SU-DHL-6 (cell line): ENCODE data around the gene SLC39A7.

Experiments
- H2AFZ ChIP-seq: fragments of 200-600 bp; sonication (generic); 2 replicates; pipeline ENCODE4 v1.6.1; 2014; ENCODE audit warnings: low read depth, mild to moderate bottlenecking, moderate library complexity, mixed read lengths, antibody characterized with exemption, low read length; ENCODE audit not compliant: severe bottlenecking
- H3F3A ChIP-seq: fragments of 200-600 bp; shearing (Covaris generic); 2 replicates; pipeline ENCODE4 v1.6.0; 2016; ENCODE audit warnings: antibody characterized with exemption, mild to moderate bottlenecking; ENCODE audit not compliant: insufficient read depth
- H3K27ac ChIP-seq: fragments of 200-600 bp; sonication (generic); 2 replicates; pipeline ENCODE4 v1.5.1; 2016; ENCODE audit warnings: low read depth, mild to moderate bottlenecking, low read length, moderate library complexity, mixed read lengths
- H3K27me3 ChIP-seq: fragments of 200-600 bp; sonication (generic), shearing (Covaris generic); 2 replicates; pipeline ENCODE4 v1.6.0; 2014; ENCODE audit warnings: mild to moderate bottlenecking, low read length
- H3K36me3 ChIP-seq: fragments of 200-600 bp; sonication (generic); 2 replicates; pipeline ENCODE4 v1.6.1; 2014; ENCODE audit warnings: mild to moderate bottlenecking, low read length, mixed read lengths
- H3K4me2 ChIP-seq: fragments of 300-600, 200-600 bp; shearing (Covaris generic), sonication (generic); 2 replicates; pipeline ENCODE4 v1.6.0; 2014; ENCODE audit warnings: low read length, low read depth, mild to moderate bottlenecking; ENCODE audit not compliant: poor library complexity, severe bottlenecking
- H3K4me3 ChIP-seq: fragments of 200-600 bp; sonication (generic); 2 replicates; pipeline ENCODE4 v1.5.1; 2014; ENCODE audit warnings: antibody characterized with exemption, low read length, mild to moderate bottlenecking, mixed read lengths; ENCODE audit not compliant: insufficient read depth, poor library complexity, severe bottlenecking
- H3K79me2 ChIP-seq: fragments of 200-600 bp; sonication (generic); 2 replicates; pipeline ENCODE4 v1.6.1; 2014; ENCODE audit warnings: mild to moderate bottlenecking, low read length, moderate library complexity; ENCODE audit not compliant: insufficient read depth
- H3K9ac ChIP-seq: fragments of 200-600 bp; sonication (generic); 2 replicates; pipeline ENCODE4 v1.7.0; 2014; ENCODE audit warnings: mild to moderate bottlenecking, low read length
- H3K9me2 ChIP-seq: fragments of 200-600 bp; sonication (generic); replicated peaks from 2 replicates; pipeline ENCODE4 v1.6.1; 2014; ENCODE audit warnings: low read length; ENCODE audit not compliant: insufficient read depth
- H3K9me3 ChIP-seq: fragments of 200-600 bp; sonication (generic); 2 replicates; pipeline ENCODE4 v1.6.1; 2014; ENCODE audit warnings: low read length, mixed read lengths; ENCODE audit not compliant: insufficient read depth
- H4K20me1 ChIP-seq: fragments of 200-600 bp; sonication (generic); 2 replicates; pipeline ENCODE4 v1.6.1; 2014; ENCODE audit warnings: low read depth, mild to moderate bottlenecking, antibody characterized with exemption, low read length, moderate library complexity, mixed read lengths
- EZH2phosphoT487 ChIP-seq: fragments of 200-600 bp; sonication (generic), shearing (Covaris generic); conservative IDR thresholded peaks from 2 replicates; pipeline ENCODE4 v1.6.1; 2018; ENCODE audit warnings: mild to moderate bottlenecking, antibody characterized with exemption, low read length, moderate library complexity, mixed read lengths
- TF ChIP-seq, protein P1 (sequence below): fragments of 200-600 bp; sonication (generic); IDR thresholded peaks from one replicate; pipeline ENCODE4 v1.5.1; 2017; ENCODE audit warnings: antibody characterized with exemption, mild to moderate bottlenecking, low read length, moderate library complexity; ENCODE audit not compliant: insufficient read depth, poor library complexity, severe bottlenecking

The SLC39A7 gene

GRCh38 chr6:33185654-33186187, 14.9 kb upstream of the SLC39A7 start:
- no peaks in the 10 kb centered on the region for H3K27me3 ChIP-seq
- H3K9me2 ChIP-seq: no peaks in the 10 kb centered on the region
- no peak overlapping the region for H3K27ac ChIP-seq
- H2AFZ ChIP-seq: no peak overlapping the region
- H3K4me2 ChIP-seq: no peak overlapping the region
- H3K9me3 ChIP-seq: no peaks in the 10 kb centered on the region
- TF ChIP-seq EZH2phosphoT487: no peak
- TF ChIP-seq, protein P1, sequence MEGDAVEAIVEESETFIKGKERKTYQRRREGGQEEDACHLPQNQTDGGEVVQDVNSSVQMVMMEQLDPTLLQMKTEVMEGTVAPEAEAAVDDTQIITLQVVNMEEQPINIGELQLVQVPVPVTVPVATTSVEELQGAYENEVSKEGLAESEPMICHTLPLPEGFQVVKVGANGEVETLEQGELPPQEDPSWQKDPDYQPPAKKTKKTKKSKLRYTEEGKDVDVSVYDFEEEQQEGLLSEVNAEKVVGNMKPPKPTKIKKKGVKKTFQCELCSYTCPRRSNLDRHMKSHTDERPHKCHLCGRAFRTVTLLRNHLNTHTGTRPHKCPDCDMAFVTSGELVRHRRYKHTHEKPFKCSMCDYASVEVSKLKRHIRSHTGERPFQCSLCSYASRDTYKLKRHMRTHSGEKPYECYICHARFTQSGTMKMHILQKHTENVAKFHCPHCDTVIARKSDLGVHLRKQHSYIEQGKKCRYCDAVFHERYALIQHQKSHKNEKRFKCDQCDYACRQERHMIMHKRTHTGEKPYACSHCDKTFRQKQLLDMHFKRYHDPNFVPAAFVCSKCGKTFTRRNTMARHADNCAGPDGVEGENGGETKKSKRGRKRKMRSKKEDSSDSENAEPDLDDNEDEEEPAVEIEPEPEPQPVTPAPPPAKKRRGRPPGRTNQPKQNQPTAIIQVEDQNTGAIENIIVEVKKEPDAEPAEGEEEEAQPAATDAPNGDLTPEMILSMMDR: no peak
- no peaks in the 10 kb centered on the region for H4K20me1 ChIP-seq
- no peak overlapping the region for H3K4me3 ChIP-seq
- no peaks in the 10 kb centered on the region for H3K36me3 ChIP-seq
- no peaks in the 10 kb centered on the region for H3K79me2 ChIP-seq
- H3K9ac ChIP-seq: no peak overlapping the region
- no peaks in the 10 kb centered on the region for H3F3A ChIP-seq

DNA sequence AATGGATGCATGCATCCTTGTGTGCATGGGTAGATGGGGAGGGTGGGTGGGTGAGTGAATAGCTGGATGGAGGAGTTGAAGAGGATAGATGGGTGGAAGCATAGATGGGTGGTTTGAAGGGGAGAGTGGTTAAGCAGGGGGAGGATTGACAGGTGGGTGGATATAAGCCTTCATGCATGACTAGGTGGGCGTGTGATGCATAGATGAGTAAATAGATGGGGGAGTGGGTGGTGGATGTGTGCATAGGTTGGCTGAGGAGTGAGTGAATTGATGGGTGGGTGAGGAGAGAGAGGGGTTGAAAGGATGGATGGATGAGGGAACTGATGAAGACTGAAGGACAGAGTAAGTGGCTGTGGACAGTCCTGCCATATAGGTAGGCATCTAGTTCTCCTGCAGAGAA, 12.9 kb upstream of the SLC39A7 start:
- Histone ChIP-seq H3K9me3 (no peaks in the 10 kb centered on the region), H3K79me2 (no peaks in the 10 kb centered on the region), H3F3A (no peaks in the 10 kb centered on the region), H3K27ac (no peak overlapping the region), H3K27me3 (no peaks in the 10 kb centered on the region), H3K4me3 (no peak overlapping the region), H2AFZ (no peak overlapping the region), H3K36me3 (no peaks in the 10 kb centered on the region), H3K9me2 (no peaks in the 10 kb centered on the region), H3K9ac (no peak overlapping the region), H4K20me1 (no peaks in the 10 kb centered on the region), H3K4me2 (no peak overlapping the region)
- TF ChIP-seq, protein P1: no peak
- no peak for TF ChIP-seq EZH2phosphoT487

DNA sequence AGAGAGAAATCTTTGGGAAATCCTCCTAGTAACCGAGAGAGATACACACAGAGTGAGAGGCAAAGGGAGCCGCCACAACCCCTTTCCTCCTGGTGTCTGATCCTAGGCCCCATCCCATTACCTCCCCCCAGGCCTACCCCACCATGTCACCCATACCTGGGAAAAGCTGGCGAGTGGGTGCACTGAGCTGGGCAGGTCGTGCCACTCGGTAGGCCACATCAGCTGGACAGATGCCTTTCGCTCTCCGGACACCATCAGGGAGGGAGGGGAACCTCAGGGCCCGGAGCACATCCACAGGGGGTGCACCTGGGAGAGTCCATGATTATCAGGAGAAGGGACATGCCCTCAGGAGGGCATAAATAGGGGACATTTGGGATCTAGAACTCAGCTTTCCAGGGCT, 11.5 kb upstream of the SLC39A7 start:
- Histone ChIP-seq H3K9me2 (no peaks in the 10 kb centered on the region), H3F3A (no peaks in the 10 kb centered on the region), H3K9ac (no peak overlapping the region), H3K9me3 (no peaks in the 10 kb centered on the region), H3K79me2 (no peaks in the 10 kb centered on the region), H3K27me3 (no peaks in the 10 kb centered on the region), H2AFZ (no peak overlapping the region), H3K27ac (no peak overlapping the region), H4K20me1 (no peaks in the 10 kb centered on the region), H3K4me2 (no peak overlapping the region), H3K4me3 (no peak overlapping the region), H3K36me3 (no peaks in the 10 kb centered on the region)
- TF ChIP-seq EZH2phosphoT487: no peak
- TF ChIP-seq, protein P1: no peak
